ENCODE measurements around the gene ALKAL2. TPM values are rescaled to one million over a fixed set of nuclear protein-coding genes. Genes with fewer than 3 reads are reported as not detected.

Gene ALKAL2
- total RNA-seq, 1 experiment from 2014 or later, result not detected

GRCh38 chr2:233030-233429 is 54.9 kb downstream of the ALKAL2 start (continued):
- TF ChIP-seq CTCF (IDR thresholded peaks at IDR 0.05 in 2 of 3, conservative IDR thresholded peaks at IDR 0.05 in 1 of 3; ENCODE audit: borderline replicate concordance in 1 of 3, insufficient read depth in 1 of 3, low read depth in 2 of 3, low read length in 2 of 3), result no peak
- no peak for TF ChIP-seq YY1 (IDR thresholded peaks at IDR 0.05; ENCODE audit: extremely low read depth, insufficient replicate concordance, low read depth, low read length)
- TF ChIP-seq JUND (IDR thresholded peaks at IDR 0.05), result no peak
- TF ChIP-seq ZFX (IDR thresholded peaks at IDR 0.05), result no peak
- TF ChIP-seq SP1 (IDR thresholded peaks at IDR 0.05; ENCODE audit: low read depth), result no peak
- no peak for TF ChIP-seq ELF1 (IDR thresholded peaks at IDR 0.05; ENCODE audit: borderline replicate concordance, low read depth)
- no peak for TF ChIP-seq SIN3A (IDR thresholded peaks at IDR 0.05; ENCODE audit: low read depth)
- TF ChIP-seq SRF (IDR thresholded peaks at IDR 0.05; ENCODE audit: low read depth), result no peak
- no peak for TF ChIP-seq EGR1 (IDR thresholded peaks at IDR 0.05; ENCODE audit: low read depth)
- TF ChIP-seq POLR2AphosphoS5 (IDR thresholded peaks at IDR 0.05; ENCODE audit: low read depth, low read length), result no peak
- no peak for TF ChIP-seq ZBTB33 (IDR thresholded peaks at IDR 0.05; ENCODE audit: extremely low read depth, insufficient replicate concordance, low read length)

- Histone ChIP-seq H3K9ac (ENCODE audit: low read length) (no peak overlapping the region), H3K4me2 (ENCODE audit: low read length) (no peak overlapping the region), H3K27me3 (ENCODE audit: insufficient read depth, low read length) (no peaks in the 10 kb centered on the region), H3K4me1 (ENCODE audit: control insufficient read depth in 1 of 2, insufficient read depth in 2 of 2, low read length in 2 of 2) (no peaks in the 10 kb centered on the region), H3K27ac (ENCODE audit: low read depth, low read length) (no peak overlapping the region), H3K9me3 (ENCODE audit: control insufficient read depth in 1 of 2, insufficient read depth in 1 of 2, low read depth in 1 of 2, low read length in 2 of 2) (no peaks in the 10 kb centered on the region), H3K4me3 (replicated peaks in 1 of 2; ENCODE audit: low read depth in 1 of 2, low read length in 2 of 2) (no peak overlapping the region), H4K20me1 (ENCODE audit: insufficient read depth) (no peaks in the 10 kb centered on the region), H2AFZ (ENCODE audit: low read depth, low read length, poor library complexity, severe bottlenecking) (no peak overlapping the region), H3K9me2 (ENCODE audit: insufficient read depth) (no peaks in the 10 kb centered on the region), H3K79me2 (ENCODE audit: insufficient read depth, low read length) (no peaks in the 10 kb centered on the region), H3K36me3 (ENCODE audit: control insufficient read depth in 1 of 2, insufficient read depth in 2 of 2, low read length in 2 of 2) (no peaks in the 10 kb centered on the region; a peak in 2 of 4 replicates)
- BruUV-seq (replicated peaks), result no TSS peak
- ChIA-PET CTCF (no interaction called here), POLR2A (no interaction called here), RAD21 (ENCODE audit: low non-redundant PET in 1 of 2, low total read pairs in 2 of 2, uncharacterized antibody in 2 of 2, unreplicated experiment in 2 of 2) (no interaction called here)
- intact Hi-C loops (cut with micrococcal nuclease), result no loop called here
- ATAC-seq (no peak), DNase-seq (ENCODE audit: low read depth, low spot score) (no peak)
- TF ChIP-seq CTCF (IDR thresholded peaks at IDR 0.05 in 2 of 3, conservative IDR thresholded peaks at IDR 0.05 in 1 of 3; ENCODE audit: borderline replicate concordance in 1 of 3, insufficient read depth in 1 of 3, low read depth in 2 of 3, low read length in 2 of 3), result no peak
- no peak for TF ChIP-seq YY1 (IDR thresholded peaks at IDR 0.05; ENCODE audit: extremely low read depth, insufficient replicate concordance, low read depth, low read length)
- no peak for TF ChIP-seq REST (IDR thresholded peaks at IDR 0.05; ENCODE audit: low read depth)
- TF ChIP-seq ZFX (IDR thresholded peaks at IDR 0.05), result no peak
- TF ChIP-seq ELF1 (IDR thresholded peaks at IDR 0.05; ENCODE audit: borderline replicate concordance, low read depth), result no peak
Observed at GRCh38 chr2:231521-232185, 56.2 kb downstream of the ALKAL2 start.

All from HCT116 (cell line).